Activated CD8-positive, alpha-beta T cell treated with anti-CD3 and anti-CD28 coated beads for 36 hours (primary cell): ENCODE results near the gene RDX. TPM values are rescaled to one million over a fixed set of nuclear protein-coding genes. Genes with fewer than 3 reads are reported as not detected.
"Not testable (repeated sequence)": the region's sequence is repeated elsewhere in the genome, so short reads cannot be mapped to it uniquely, and the experiment has no call there.

Experiments used
- ATAC-seq: fragments of 200-7000 bp; cut with Tn5 transposase; one replicate; pipeline ENCODE4 v1.10.0; 2021; ENCODE audit warnings: mild to moderate bottlenecking, moderate library complexity
- CTCF ChIA-PET: fragments of 350-600 bp; sonication (Branson Sonifier 250); formaldehyde crosslinking; loops from one replicate; lab custom pipeline; 2021; ENCODE audit warnings: antibody characterized with exemption; lab: Charles Lee
- POLR2A ChIA-PET: fragments of 350-600 bp; sonication (Branson Sonifier 250); formaldehyde crosslinking; loops from one replicate; lab custom pipeline; 2021; ENCODE audit warnings: antibody characterized with exemption; lab: Charles Lee
- DNase-seq: peaks from one replicate; pipeline ENCODE4 v3.0.0-alpha.2; 2020
- H3K27ac Mint-ChIP-seq: one replicate; pipeline ENCODE4 v1.8.0; 2021; ENCODE audit warnings: mild to moderate bottlenecking, mixed read lengths
- H3K27me3 Mint-ChIP-seq: one replicate; pipeline ENCODE4 v1.8.0; 2021; ENCODE audit warnings: mixed read lengths
- H3K36me3 Mint-ChIP-seq: one replicate; pipeline ENCODE4 v1.8.0; 2021; ENCODE audit warnings: low read depth, mixed read lengths
- H3K4me1 Mint-ChIP-seq: one replicate; pipeline ENCODE4 v1.8.0; 2021; ENCODE audit warnings: low read depth, mixed read lengths
- H3K4me3 Mint-ChIP-seq: one replicate; pipeline ENCODE4 v1.8.0; 2021; ENCODE audit warnings: mild to moderate bottlenecking, moderate library complexity, mixed read lengths
- H3K9me3 Mint-ChIP-seq: one replicate; pipeline ENCODE4 v1.8.0; 2021; ENCODE audit warnings: mixed read lengths
- CTCF ChIP-seq: fragments of 200-600 bp; IDR thresholded peaks from one replicate; pipeline ENCODE4 v1.8.0; 2022; ENCODE audit warnings: antibody characterized with exemption, mild to moderate bottlenecking
- intact Hi-C: fragments of 100-400 bp; cut with micrococcal nuclease; formaldehyde crosslinking; loops from one replicate; pipeline ENCODE4 v1.10.0; 2022
- total RNA-seq, 2 experiments: library from RNA; stranded (reverse); gene quantifications; one replicate each; pipeline ENCODE4 v1.2.3, GENCODE V29; 2021

RDX gene
- total RNA-seq, 2 experiments from 2014 or later: 37.8 to 41.2 TPM

- H3K4me3 Mint-ChIP-seq: no peak overlapping the region
- H3K27ac Mint-ChIP-seq: no peak overlapping the region
- H3K27me3 Mint-ChIP-seq: no peaks in the 10 kb centered on the region
- peaks cover 10% of the 10 kb centered on the region for H3K36me3 Mint-ChIP-seq
- peaks cover 22% of the 10 kb centered on the region for H3K4me1 Mint-ChIP-seq
- POLR2A ChIA-PET: interaction anchor here (1.2 kb wide), 1 partner anchor 9 kb away, joined by 3 read pairs; no protein-coding TSS in a partner anchor
- CTCF ChIA-PET: interaction anchor here (0.5 to 2.2 kb wide), 3 partner anchors 13 to 85 kb away, joined by 3 to 6 read pairs (median 3); no protein-coding TSS in a partner anchor
- no peak for DNase-seq
- intact Hi-C loops: no loop called here
- TF ChIP-seq CTCF: no peak
- H3K9me3 Mint-ChIP-seq: no peaks in the 10 kb centered on the region
- no peak for ATAC-seq
Measured at GRCh38 chr11:110286298-110287040, 9.9 kb downstream of the RDX start.

GRCh38 chr11:110283862-110284261, 12.6 kb downstream of the RDX start:
- H3K4me3 Mint-ChIP-seq: no peak overlapping the region
- intact Hi-C loops: no loop called here
- peaks cover 10% of the 10 kb centered on the region for H3K36me3 Mint-ChIP-seq
- no peak for TF ChIP-seq CTCF
- POLR2A ChIA-PET: no interaction called here
- peaks cover 19% of the 10 kb centered on the region for H3K4me1 Mint-ChIP-seq
- DNase-seq: no peak
- ATAC-seq: no peak
- H3K27ac Mint-ChIP-seq: no peak overlapping the region
- no peaks in the 10 kb centered on the region for H3K27me3 Mint-ChIP-seq
- no peaks in the 10 kb centered on the region for H3K9me3 Mint-ChIP-seq
- CTCF ChIA-PET: no interaction called here

- not testable (repeated sequence) for H3K27me3 Mint-ChIP-seq, ATAC-seq
- CTCF ChIA-PET: interaction anchor here (0.7 to 1.8 kb wide), 4 partner anchors 29 to 87 kb away, joined by 3 to 7 read pairs (median 4); no protein-coding TSS in a partner anchor
Measured at GRCh38 chr11:110280595-110280994, 15.8 kb downstream of the RDX start.

GRCh38 chr11:110279881-110280280, 16.5 kb downstream of the RDX start:
- intact Hi-C loops: no loop called here
- no peak for DNase-seq
- Mint-ChIP-seq H3K4me3 (no peak overlapping the region), H3K36me3 (peaks cover 24% of the 10 kb centered on the region), H3K9me3 (no peaks in the 10 kb centered on the region), H3K4me1 (peaks cover 2% of the 10 kb centered on the region), H3K27ac (no peak overlapping the region), H3K27me3 (no peaks in the 10 kb centered on the region)
- POLR2A ChIA-PET: interaction anchor here (0.7 kb wide), 1 partner anchor 73 kb away, joined by 3 read pairs; no protein-coding TSS in a partner anchor
- TF ChIP-seq CTCF: no peak
- CTCF ChIA-PET: interaction anchor here (0.7 to 1.8 kb wide), 5 partner anchors 28 to 88 kb away, joined by 3 to 7 read pairs (median 3); no protein-coding TSS in a partner anchor
- ATAC-seq: no peak

More at GRCh38 chr11:110280595-110280994, 15.8 kb downstream of the RDX start:
- H3K27ac Mint-ChIP-seq, H3K4me1 Mint-ChIP-seq, DNase-seq, H3K9me3 Mint-ChIP-seq, H3K4me3 Mint-ChIP-seq, intact Hi-C loops: not testable (repeated sequence)
- peaks cover 24% of the 10 kb centered on the region for H3K36me3 Mint-ChIP-seq
- POLR2A ChIA-PET: interaction anchor here (0.6 kb wide), 1 partner anchor 21 kb away, joined by 3 read pairs; no protein-coding TSS in a partner anchor

DNA sequence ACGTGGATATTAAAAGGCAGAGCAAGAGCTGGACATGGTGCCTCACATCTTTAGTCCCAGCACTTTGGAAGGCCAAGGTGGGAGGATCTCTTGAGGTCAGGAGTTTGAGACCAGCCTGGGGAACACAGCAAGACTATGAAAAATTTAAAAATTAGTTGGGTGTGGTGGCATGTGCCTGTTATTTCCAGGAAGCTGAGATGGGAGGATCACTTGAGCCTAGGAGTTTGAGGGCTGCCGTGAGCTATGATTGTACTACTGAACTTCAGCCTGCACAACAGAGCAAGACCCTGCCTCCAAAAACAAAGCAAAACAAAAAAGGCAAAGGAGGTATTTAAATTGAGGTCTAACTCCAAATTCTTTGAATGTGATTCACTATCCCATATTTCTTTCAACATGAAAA, 23.5 kb downstream of the RDX start:
- TF ChIP-seq CTCF: no peak
- Mint-ChIP-seq H3K36me3 (peaks cover 38% of the 10 kb centered on the region), H3K27me3 (no peaks in the 10 kb centered on the region), H3K4me1 (peaks cover 1% of the 10 kb centered on the region), H3K27ac (no peak overlapping the region), H3K9me3 (no peaks in the 10 kb centered on the region), H3K4me3 (no peak overlapping the region)
- POLR2A ChIA-PET: interaction anchor here (0.7 kb wide), 1 partner anchor 34 kb away, joined by 3 read pairs; no protein-coding TSS in a partner anchor
- CTCF ChIA-PET: interaction anchor here (0.7 to 1.1 kb wide), 3 partner anchors 24 to 95 kb away, joined by 3 read pairs; no protein-coding TSS in a partner anchor
- DNase-seq (no peak), ATAC-seq (no peak)
- intact Hi-C loops: no loop called here
